Natural killer cell (primary cell): ENCODE measurements around the gene ALG14. TPM values are rescaled to one million over a fixed set of nuclear protein-coding genes. Genes with fewer than 3 reads are reported as not detected.
"Not testable (repeated sequence)": the region's sequence is repeated elsewhere in the genome, so short reads cannot be mapped to it uniquely, and the experiment has no call there.

Experiments
- ATAC-seq, 3 donors: fragments of 150-1000 bp in 2 of 3; fragments of 200-7000 bp in 1 of 3; cut with Tn5 transposase; 1 replicate in 1 of 3; 2 replicates in 2 of 3; pipeline ENCODE4 v1.10.0; 2021; ENCODE audit warnings: mild to moderate bottlenecking in 2 of 3, moderate library complexity in 2 of 3
- DNase-seq, 2 donors: peaks; one replicate each; pipeline versions ENCODE4 v3.0.0 to v3.0.0-alpha.2; 2013 to 2021; ENCODE audit warnings: mixed read lengths in 1 of 2
- H3K27ac ChIP-seq: one replicate; pipeline ENCODE4 v1.5.1; 2013; ENCODE audit warnings: mild to moderate bottlenecking, low read length
- H3K27me3 ChIP-seq: one replicate; pipeline ENCODE4 v1.6.1; 2013; ENCODE audit warnings: low read length; ENCODE audit not compliant: control insufficient read depth, insufficient read depth
- H3K36me3 ChIP-seq: one replicate; pipeline ENCODE4 v1.6.1; 2013; ENCODE audit warnings: low read length; ENCODE audit not compliant: control insufficient read depth, insufficient read depth
- H3K4me1 ChIP-seq: one replicate; pipeline ENCODE4 v1.6.1; 2013; ENCODE audit warnings: low read length; ENCODE audit not compliant: control insufficient read depth, insufficient read depth
- H3K4me3 ChIP-seq: one replicate; pipeline ENCODE4 v1.5.1; 2013; ENCODE audit warnings: low read length
- H3K9me3 ChIP-seq: one replicate; pipeline ENCODE4 v1.6.1; 2013; ENCODE audit warnings: low read length; ENCODE audit not compliant: control insufficient read depth, insufficient read depth
- H3K27ac Mint-ChIP-seq, 2 donors: one replicate each; pipeline ENCODE4 v1.8.0; 2022; ENCODE audit warnings: mild to moderate bottlenecking in 2 of 2, mixed read lengths in 2 of 2, moderate library complexity in 1 of 2
- H3K27me3 Mint-ChIP-seq, 2 donors: one replicate each; pipeline ENCODE4 v1.8.0; 2022; ENCODE audit warnings: low read depth in 2 of 2, mixed read lengths in 2 of 2
- H3K36me3 Mint-ChIP-seq: one replicate; pipeline ENCODE4 v1.8.0; 2022; ENCODE audit warnings: mixed read lengths
- H3K4me1 Mint-ChIP-seq, 2 donors: one replicate each; pipeline ENCODE4 v1.8.0; 2022; ENCODE audit warnings: mixed read lengths in 2 of 2
- H3K4me3 Mint-ChIP-seq: one replicate; pipeline ENCODE4 v1.8.0; 2022; ENCODE audit warnings: mild to moderate bottlenecking, moderate library complexity, mixed read lengths
- H3K9me3 Mint-ChIP-seq, 2 donors: one replicate each; pipeline ENCODE4 v1.8.0; 2022; ENCODE audit warnings: mixed read lengths in 2 of 2
- CTCF ChIP-seq: fragments of 200-600 bp; IDR thresholded peaks from one replicate; pipeline ENCODE4 v1.8.0; 2022; ENCODE audit warnings: antibody characterized with exemption
- WGBS: methylation state at CpG from one replicate; pipeline ENCODE4 v1.1.7; 2013; ENCODE audit warnings: missing lambda C conversion rate; ENCODE audit not compliant: insufficient coverage; 5-methylcytosine and 5-hydroxymethylcytosine counted together
- intact Hi-C: fragments of 100-400 bp; cut with micrococcal nuclease; formaldehyde crosslinking; loops from one replicate; pipeline ENCODE4 v1.14.2; 2022
- total RNA-seq, 4 donors: library from RNA; stranded (reverse); fragments of 120-200 nt in 1 of 4; gene quantifications; one replicate each; pipeline versions ENCODE4 v1.2.3 to v1.2.4, GENCODE V29; 2013 to 2022

ALG14 gene
- total RNA-seq, 3 donors from 2014 or later (not counting 1 experiment from before 2014, with no cell fraction given): 0.48 to 2.3 (median 1.1) TPM

GRCh38 chr1:95095833-95096217 lies 23.1 kb upstream of the ALG14 start:
- Histone ChIP-seq H3K4me1 (no peaks in the 10 kb centered on the region), H3K27ac (no peak overlapping the region), H3K27me3 (no peaks in the 10 kb centered on the region), H3K36me3 (no peaks in the 10 kb centered on the region), H3K9me3 (no peaks in the 10 kb centered on the region), H3K4me3 (no peak overlapping the region)
- no peak for DNase-seq
- no peaks in the 10 kb centered on the region for H3K9me3 Mint-ChIP-seq
- H3K27me3 Mint-ChIP-seq: peaks cover 6 to 7% of the 10 kb centered on the region in 2 donors
- no peaks in the 10 kb centered on the region for H3K4me1 Mint-ChIP-seq
- no peak overlapping the region for H3K27ac Mint-ChIP-seq
- intact Hi-C loops: no loop called here
- ATAC-seq: no peak
- TF ChIP-seq CTCF: no peak
- H3K36me3 Mint-ChIP-seq: no peaks in the 10 kb centered on the region
- H3K4me3 Mint-ChIP-seq: no peak overlapping the region
- 69% methylated on average over 2 of the region's 2 CpGs for WGBS

- no peak for DNase-seq
- Mint-ChIP-seq H3K27me3 (peaks cover 9 to 16% of the 10 kb centered on the region in 2 donors), H3K27ac (no peak overlapping the region), H3K4me1 (no peaks in the 10 kb centered on the region), H3K9me3 (no peaks in the 10 kb centered on the region), H3K36me3 (no peaks in the 10 kb centered on the region), H3K4me3 (no peak overlapping the region)
- intact Hi-C loops: no loop called here
- WGBS: 88% methylated on average over 1 of the region's 2 CpGs
- Histone ChIP-seq H3K9me3 (no peaks in the 10 kb centered on the region), H3K36me3 (no peaks in the 10 kb centered on the region), H3K4me1 (no peaks in the 10 kb centered on the region), H3K27ac (no peak overlapping the region), H3K27me3 (no peaks in the 10 kb centered on the region), H3K4me3 (no peak overlapping the region)
- TF ChIP-seq CTCF: no peak
- no peak for ATAC-seq
Observed at GRCh38 chr1:95094923-95095322, 22.2 kb upstream of the ALG14 start.

- H3K4me3 ChIP-seq: no peak overlapping the region
- DNase-seq (no peak), ATAC-seq (no peak)
- no peak overlapping the region for H3K27ac ChIP-seq
- intact Hi-C loops: no loop called here
- Mint-ChIP-seq H3K9me3 (no peaks in the 10 kb centered on the region), H3K4me3 (no peak overlapping the region), H3K27me3 (peaks cover 13 to 33% of the 10 kb centered on the region in 2 donors), H3K36me3 (no peaks in the 10 kb centered on the region), H3K4me1 (no peaks in the 10 kb centered on the region), H3K27ac (no peak overlapping the region)
- no peak for TF ChIP-seq CTCF
- no peaks in the 10 kb centered on the region for H3K36me3 ChIP-seq
- H3K4me1 ChIP-seq: no peaks in the 10 kb centered on the region
- no peaks in the 10 kb centered on the region for H3K9me3 ChIP-seq
- no peaks in the 10 kb centered on the region for H3K27me3 ChIP-seq
- 92% methylated on average over 1 of the region's 1 CpG for WGBS
Observed at GRCh38 chr1:95093296-95093695, 20.5 kb upstream of the ALG14 start.

GRCh38 chr1:95092891-95093290 lies 20.1 kb upstream of the ALG14 start:
- H3K27ac Mint-ChIP-seq, H3K4me1 Mint-ChIP-seq, H3K9me3 Mint-ChIP-seq, H3K36me3 Mint-ChIP-seq, H3K4me1 ChIP-seq, intact Hi-C loops, H3K27ac ChIP-seq, H3K4me3 Mint-ChIP-seq, ATAC-seq, DNase-seq, H3K9me3 ChIP-seq, H3K36me3 ChIP-seq, H3K4me3 ChIP-seq, H3K27me3 ChIP-seq: not testable (repeated sequence)
- peaks cover 13 to 37% of the 10 kb centered on the region in 2 donors for H3K27me3 Mint-ChIP-seq

- 76% methylated on average over 28 of the region's 28 CpGs for WGBS
- H3K4me1 Mint-ChIP-seq, H3K9me3 ChIP-seq, ATAC-seq, intact Hi-C loops, H3K27ac ChIP-seq, H3K4me3 ChIP-seq, H3K4me1 ChIP-seq, DNase-seq, H3K9me3 Mint-ChIP-seq, H3K27me3 ChIP-seq, H3K27ac Mint-ChIP-seq, H3K36me3 ChIP-seq, H3K36me3 Mint-ChIP-seq, H3K4me3 Mint-ChIP-seq: not testable (repeated sequence)
- H3K27me3 Mint-ChIP-seq: peaks cover 11 to 44% of the 10 kb centered on the region in 2 donors
Observed at GRCh38 chr1:95091290-95091689, 18.5 kb upstream of the ALG14 start.
